ENCODE data around the gene MAPKAPK5.

MAPKAPK5 gene

GRCh38 chr12:111868676-111869588 is 26.9 kb downstream of the MAPKAPK5 start:
- H3K27me3 ChIP-seq (ENCODE audit: insufficient read depth, insufficient read length): no peaks in the 10 kb centered on the region
- no peak for TF ChIP-seq ZNF274 (IDR thresholded peaks at IDR 0.05; ENCODE audit: low read depth, low read length)
- no peak for TF ChIP-seq YY1 (IDR thresholded peaks at IDR 0.05; ENCODE audit: insufficient read depth, insufficient read length)
- no peak for TF ChIP-seq SUZ12 (IDR thresholded peaks at IDR 0.05; ENCODE audit: extremely low read depth, insufficient read depth, insufficient read length)
- no peaks in the 10 kb centered on the region for H3K9me3 ChIP-seq (ENCODE audit: insufficient read depth, low read length)
- no peak overlapping the region for H3K9ac ChIP-seq (ENCODE audit: insufficient read length, low read depth)
- no peak overlapping the region for H3K4me3 ChIP-seq (ENCODE audit: insufficient read length, low read depth)
- DNase-seq (ENCODE audit: low read depth, low spot score): peak; percentile 88
- peaks cover 3% of the 10 kb centered on the region for H3K4me1 ChIP-seq (ENCODE audit: insufficient read depth, insufficient read length)
- H3K36me3 ChIP-seq (ENCODE audit: insufficient read depth, insufficient read length, low read length): peaks cover 84% of the 10 kb centered on the region

DNA sequence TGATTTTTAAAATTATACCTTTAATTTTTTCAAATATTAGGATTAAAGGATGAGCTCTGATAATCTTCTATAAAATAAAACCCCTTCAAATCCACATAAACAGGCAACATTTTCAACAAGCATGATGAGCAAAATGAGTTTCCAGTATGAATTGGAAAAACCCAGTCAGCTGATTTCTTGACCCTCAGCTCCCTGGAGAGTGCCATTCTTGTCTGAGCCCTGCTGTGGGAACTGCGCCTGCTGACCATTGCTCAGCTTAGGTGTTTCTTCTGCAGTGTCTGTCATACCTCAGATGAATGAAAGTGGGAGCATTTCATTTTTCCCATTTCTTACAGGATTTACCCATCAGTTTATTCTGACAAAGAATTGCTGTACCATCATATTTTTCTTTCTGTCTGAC is 27.6 kb downstream of the MAPKAPK5 start:
- H3K4me3 ChIP-seq (ENCODE audit: insufficient read length, low read depth): no peak overlapping the region
- H3K27me3 ChIP-seq (ENCODE audit: insufficient read depth, insufficient read length): no peaks in the 10 kb centered on the region
- no peaks in the 10 kb centered on the region for H3K9me3 ChIP-seq (ENCODE audit: insufficient read depth, low read length)
- no peak for DNase-seq (ENCODE audit: low read depth, low spot score)
- H3K36me3 ChIP-seq (ENCODE audit: insufficient read depth, insufficient read length, low read length): peaks cover 83% of the 10 kb centered on the region
- peaks cover 3% of the 10 kb centered on the region for H3K4me1 ChIP-seq (ENCODE audit: insufficient read depth, insufficient read length)
- no peak overlapping the region for H3K9ac ChIP-seq (ENCODE audit: insufficient read length, low read depth)
- TF ChIP-seq SUZ12 (IDR thresholded peaks at IDR 0.05; ENCODE audit: extremely low read depth, insufficient read depth, insufficient read length) (no peak), ZNF274 (IDR thresholded peaks at IDR 0.05; ENCODE audit: low read depth, low read length) (no peak), YY1 (IDR thresholded peaks at IDR 0.05; ENCODE audit: insufficient read depth, insufficient read length) (no peak)

- Histone ChIP-seq H3K4me3 (ENCODE audit: insufficient read length, low read depth) (no peak overlapping the region), H3K9me3 (ENCODE audit: insufficient read depth, low read length) (no peaks in the 10 kb centered on the region), H3K9ac (ENCODE audit: insufficient read length, low read depth) (peak overlapping the region; percentile 12), H3K36me3 (ENCODE audit: insufficient read depth, insufficient read length, low read length) (peaks cover 84% of the 10 kb centered on the region), H3K4me1 (ENCODE audit: insufficient read depth, insufficient read length) (peaks cover 3% of the 10 kb centered on the region), H3K27me3 (ENCODE audit: insufficient read depth, insufficient read length) (no peaks in the 10 kb centered on the region)
- no peak for TF ChIP-seq SUZ12 (IDR thresholded peaks at IDR 0.05; ENCODE audit: extremely low read depth, insufficient read depth, insufficient read length)
- no peak for TF ChIP-seq ZNF274 (IDR thresholded peaks at IDR 0.05; ENCODE audit: low read depth, low read length)
- no peak for TF ChIP-seq YY1 (IDR thresholded peaks at IDR 0.05; ENCODE audit: insufficient read depth, insufficient read length)
- no peak for DNase-seq (ENCODE audit: low read depth, low spot score)
These were observed 28.2 kb downstream of the MAPKAPK5 start for GRCh38 chr12:111870216-111870615.

GRCh38 chr12:111870706-111871105 is 28.7 kb downstream of the MAPKAPK5 start:
- no peak overlapping the region for H3K4me3 ChIP-seq (ENCODE audit: insufficient read length, low read depth)
- no peaks in the 10 kb centered on the region for H3K9me3 ChIP-seq (ENCODE audit: insufficient read depth, low read length)
- DNase-seq (ENCODE audit: low read depth, low spot score): no peak
- H3K9ac ChIP-seq (ENCODE audit: insufficient read length, low read depth): no peak overlapping the region
- TF ChIP-seq YY1 (IDR thresholded peaks at IDR 0.05; ENCODE audit: insufficient read depth, insufficient read length) (no peak), ZNF274 (IDR thresholded peaks at IDR 0.05; ENCODE audit: low read depth, low read length) (no peak), SUZ12 (IDR thresholded peaks at IDR 0.05; ENCODE audit: extremely low read depth, insufficient read depth, insufficient read length) (no peak)
- peaks cover 88% of the 10 kb centered on the region for H3K36me3 ChIP-seq (ENCODE audit: insufficient read depth, insufficient read length, low read length)
- no peaks in the 10 kb centered on the region for H3K27me3 ChIP-seq (ENCODE audit: insufficient read depth, insufficient read length)
- H3K4me1 ChIP-seq (ENCODE audit: insufficient read depth, insufficient read length): peaks cover 3% of the 10 kb centered on the region

- Histone ChIP-seq H3K4me1 (ENCODE audit: insufficient read depth, insufficient read length) (no peaks in the 10 kb centered on the region), H3K4me3 (ENCODE audit: insufficient read length, low read depth) (no peak overlapping the region), H3K27me3 (ENCODE audit: insufficient read depth, insufficient read length) (no peaks in the 10 kb centered on the region), H3K9ac (ENCODE audit: insufficient read length, low read depth) (no peak overlapping the region), H3K9me3 (ENCODE audit: insufficient read depth, low read length) (no peaks in the 10 kb centered on the region), H3K36me3 (ENCODE audit: insufficient read depth, insufficient read length, low read length) (peaks cover 75% of the 10 kb centered on the region)
- no peak for DNase-seq (ENCODE audit: low read depth, low spot score)
- TF ChIP-seq YY1 (IDR thresholded peaks at IDR 0.05; ENCODE audit: insufficient read depth, insufficient read length) (no peak), SUZ12 (IDR thresholded peaks at IDR 0.05; ENCODE audit: extremely low read depth, insufficient read depth, insufficient read length) (no peak), ZNF274 (IDR thresholded peaks at IDR 0.05; ENCODE audit: low read depth, low read length) (no peak)
These were observed 31.1 kb downstream of the MAPKAPK5 start for GRCh38 chr12:111873113-111873512.

DNA sequence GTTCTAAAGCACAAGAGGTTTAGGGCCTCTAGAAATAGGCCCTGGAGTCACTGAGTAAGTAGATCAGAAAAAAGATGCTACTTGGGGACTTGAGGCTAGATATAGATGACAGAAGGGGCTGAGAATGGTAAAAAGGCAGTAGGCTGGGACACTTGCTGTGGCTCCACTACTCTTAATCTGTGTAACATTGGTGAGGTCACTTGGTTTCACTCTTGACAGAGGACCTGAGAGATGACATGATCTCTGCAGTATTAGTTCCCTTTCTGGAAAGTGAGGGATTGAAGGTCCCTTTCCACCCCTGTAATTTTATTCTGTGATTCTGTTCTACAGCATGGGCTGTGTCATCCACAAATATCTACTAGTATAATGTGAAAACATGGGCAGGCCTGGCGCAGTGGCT is 39.7 kb downstream of the MAPKAPK5 start:
- H3K36me3 ChIP-seq (ENCODE audit: insufficient read depth, insufficient read length, low read length): peaks cover 87% of the 10 kb centered on the region
- no peak overlapping the region for H3K9ac ChIP-seq (ENCODE audit: insufficient read length, low read depth)
- DNase-seq (ENCODE audit: low read depth, low spot score): no peak
- H3K4me3 ChIP-seq (ENCODE audit: insufficient read length, low read depth): no peak overlapping the region
- TF ChIP-seq YY1 (IDR thresholded peaks at IDR 0.05; ENCODE audit: insufficient read depth, insufficient read length) (no peak), SUZ12 (IDR thresholded peaks at IDR 0.05; ENCODE audit: extremely low read depth, insufficient read depth, insufficient read length) (no peak), ZNF274 (IDR thresholded peaks at IDR 0.05; ENCODE audit: low read depth, low read length) (no peak)
- H3K9me3 ChIP-seq (ENCODE audit: insufficient read depth, low read length): peaks cover 4% of the 10 kb centered on the region; the same call in 1 of the 2 replicates
- no peaks in the 10 kb centered on the region for H3K4me1 ChIP-seq (ENCODE audit: insufficient read depth, insufficient read length)
- H3K27me3 ChIP-seq (ENCODE audit: insufficient read depth, insufficient read length): no peaks in the 10 kb centered on the region
